NCI-H526 (cell line): ENCODE results near the gene PPP1R14B.

ENCODE experiments used
- DNase-seq, 2 experiments: peaks; one replicate each; lab custom pipeline; 2025; lab: John Stamatoyannopoulos, UW

The PPP1R14B gene

GRCh38 chr11:64246871-64247728, at the start of gene PPP1R14B:
PPP1R14B (minus strand) TSS chr11:64246943; CDS start chr11:64246673, 270 bp downstream.
- peak; percentile 76 to 97 for DNase-seq

GRCh38 chr11:64296236-64296635, 49.5 kb upstream of the PPP1R14B start:
- DNase-seq = no peak

- DNase-seq = no peak
Measured at GRCh38 chr11:64295760-64296159, 49.0 kb upstream of the PPP1R14B start.

- DNase-seq = no peak
Measured at GRCh38 chr11:64294774-64295173, 48.0 kb upstream of the PPP1R14B start.

- DNase-seq = no peak
Measured at GRCh38 chr11:64292460-64293254, 45.9 kb upstream of the PPP1R14B start.

- no peak for DNase-seq
Measured at GRCh38 chr11:64291752-64292459, 45.2 kb upstream of the PPP1R14B start.

- DNase-seq = no peak
Measured at GRCh38 chr11:64291262-64291751, 44.6 kb upstream of the PPP1R14B start, which contains the start of gene KCNK4. KCNK4 (plus strand) TSS chr11:64291302; CDS start chr11:64293019, 1,717 bp downstream.

- DNase-seq = no peak
Measured at GRCh38 chr11:64290352-64291261, 43.9 kb upstream of the PPP1R14B start.

- DNase-seq = no peak
Measured at GRCh38 chr11:64289002-64289564, 42.3 kb upstream of the PPP1R14B start.

GRCh38 chr11:64288353-64288750, 41.6 kb upstream of the PPP1R14B start:
- no peak for DNase-seq

GRCh38 chr11:64287676-64288352, 41.1 kb upstream of the PPP1R14B start:
- DNase-seq = no peak

- DNase-seq = no peak
Measured at GRCh38 chr11:64286801-64287159, 40.0 kb upstream of the PPP1R14B start.

GRCh38 chr11:64285885-64286800, 39.4 kb upstream of the PPP1R14B start:
- DNase-seq = peak; percentile 51 to 60

GRCh38 chr11:64284962-64285884, 38.5 kb upstream of the PPP1R14B start, which contains the start of gene GPR137:
GPR137 (plus strand) TSS chr11:64285848; CDS start chr11:64286525, 677 bp downstream.
- peak in 1 of 2 experiments; percentile 89 for DNase-seq

- DNase-seq = peak; percentile 89 to 98
Measured at GRCh38 chr11:64284048-64284961, 37.6 kb upstream of the PPP1R14B start, which contains the start of gene BAD. BAD (minus strand) TSS chr11:64284665; CDS start chr11:64284368, 297 bp downstream.

GRCh38 chr11:64283092-64283491, 36.3 kb upstream of the PPP1R14B start:
- DNase-seq = no peak
